H9 (cell line): Measurements from ENCODE around the gene LMCD1. TPM values are rescaled to one million over a fixed set of nuclear protein-coding genes. Genes with fewer than 3 reads are reported as not detected.

Experiments
- DNase-seq: peaks from one replicate; pipeline ENCODE4 v3.0.0-alpha.2; 2017
- H2AFZ ChIP-seq: one replicate; pipeline ENCODE4 v1.6.1; 2013; ENCODE audit warnings: mild to moderate bottlenecking, low read length, control low read depth, moderate library complexity
- H2AK5ac ChIP-seq: 2 replicates; pipeline ENCODE4 v1.6.1; 2013; ENCODE audit warnings: low read length, control low read depth, mixed read lengths; ENCODE audit not compliant: insufficient read length
- H2BK120ac ChIP-seq: one replicate; pipeline ENCODE4 v1.6.1; 2013; ENCODE audit warnings: low read depth, mild to moderate bottlenecking, low read length, control low read depth, inconsistent platforms; ENCODE audit not compliant: poor library complexity, severe bottlenecking
- H2BK12ac ChIP-seq: 2 replicates; pipeline ENCODE4 v1.6.1; 2013; ENCODE audit warnings: low read length, control low read depth, mixed read lengths, low read depth; ENCODE audit not compliant: insufficient read length
- H2BK15ac ChIP-seq: 2 replicates; pipeline ENCODE4 v1.6.1; 2013; ENCODE audit warnings: low read depth, low read length, control low read depth
- H2BK20ac ChIP-seq: one replicate; pipeline ENCODE4 v1.6.1; 2013; ENCODE audit warnings: low read depth, mild to moderate bottlenecking, low read length, control low read depth, inconsistent platforms; ENCODE audit not compliant: poor library complexity, severe bottlenecking
- H2BK5ac ChIP-seq: 2 replicates; pipeline ENCODE4 v1.6.1; 2013; ENCODE audit warnings: low read length, control low read depth, mixed read lengths; ENCODE audit not compliant: insufficient read length
- H3K14ac ChIP-seq: 2 replicates; pipeline ENCODE4 v1.6.1; 2013; ENCODE audit warnings: low read length, control low read depth; ENCODE audit not compliant: insufficient read depth
- H3K18ac ChIP-seq: 2 replicates; pipeline ENCODE4 v1.6.1; 2013; ENCODE audit warnings: low read depth, mild to moderate bottlenecking, mixed read lengths, low read length, control low read depth; ENCODE audit not compliant: insufficient read length
- H3K23ac ChIP-seq: 2 replicates; pipeline ENCODE4 v1.6.1; 2013; ENCODE audit warnings: low read length, control low read depth, mixed read lengths, low read depth; ENCODE audit not compliant: insufficient read length
- H3K23me2 ChIP-seq: 2 replicates; pipeline ENCODE4 v1.6.1; 2013; ENCODE audit warnings: low read depth, mild to moderate bottlenecking, mixed read lengths, low read length, control low read depth; ENCODE audit not compliant: insufficient read length, poor library complexity, severe bottlenecking
- H3K27ac ChIP-seq: 2 replicates; pipeline ENCODE4 v1.5.1; 2013; ENCODE audit warnings: low read length, control low read depth, mixed read lengths, low read depth; ENCODE audit not compliant: insufficient read length
- H3K27me3 ChIP-seq: 2 replicates; pipeline ENCODE4 v1.6.1; 2013; ENCODE audit warnings: low read length, control low read depth, inconsistent platforms; ENCODE audit not compliant: insufficient read depth
- H3K4ac ChIP-seq: 2 replicates; pipeline ENCODE4 v1.6.1; 2013; ENCODE audit warnings: low read depth, mild to moderate bottlenecking, control low read depth, inconsistent platforms, low read length, moderate library complexity
- H3K4me1 ChIP-seq: 2 replicates; pipeline ENCODE4 v1.6.1; 2013; ENCODE audit warnings: low read length, control low read depth, inconsistent platforms; ENCODE audit not compliant: insufficient read depth
- H3K4me2 ChIP-seq: 2 replicates; pipeline ENCODE4 v1.6.1; 2013; ENCODE audit warnings: low read length, control low read depth, mixed read lengths; ENCODE audit not compliant: insufficient read length, insufficient read depth
- H3K56ac ChIP-seq: 2 replicates; pipeline ENCODE4 v1.6.1; 2013; ENCODE audit warnings: low read depth, mild to moderate bottlenecking, mixed read lengths, low read length, control low read depth; ENCODE audit not compliant: insufficient read length
- H3K79me1 ChIP-seq: 2 replicates; pipeline ENCODE4 v1.6.1; 2013; ENCODE audit warnings: low read depth, mild to moderate bottlenecking, moderate library complexity, low read length, control low read depth, inconsistent platforms; ENCODE audit not compliant: insufficient read depth, poor library complexity, severe bottlenecking
- H3K79me2 ChIP-seq: 2 replicates; pipeline ENCODE4 v1.6.1; 2013; ENCODE audit warnings: low read length, control low read depth, inconsistent platforms; ENCODE audit not compliant: insufficient read depth
- H3K9ac ChIP-seq: 2 replicates; pipeline ENCODE4 v1.6.1; 2013; ENCODE audit warnings: low read length, control low read depth, mixed read lengths; ENCODE audit not compliant: insufficient read length; ENCODE audit errors: extremely low read depth
- H3K9me3 ChIP-seq: one replicate; pipeline ENCODE4 v1.6.1; 2013; ENCODE audit warnings: low read depth, low read length, inconsistent platforms; ENCODE audit not compliant: control insufficient read depth
- H3T11ph ChIP-seq: one replicate; pipeline ENCODE4 v1.6.1; 2013; ENCODE audit warnings: mild to moderate bottlenecking, low read length, control low read depth, inconsistent platforms
- H4K20me1 ChIP-seq: one replicate; pipeline ENCODE4 v1.6.1; 2013; ENCODE audit not compliant: control insufficient read depth, insufficient read length, insufficient read depth
- H4K5ac ChIP-seq: 2 replicates; pipeline ENCODE4 v1.6.1; 2013; ENCODE audit warnings: low read depth, mild to moderate bottlenecking, mixed read lengths, low read length, control low read depth; ENCODE audit not compliant: insufficient read length
- H4K8ac ChIP-seq: replicated peaks from 2 replicates; pipeline ENCODE4 v1.6.1; 2013; ENCODE audit warnings: low read length, control low read depth, mixed read lengths, low read depth; ENCODE audit not compliant: insufficient read length
- H4K91ac ChIP-seq: 2 replicates; pipeline ENCODE4 v1.6.1; 2013; ENCODE audit warnings: low read depth, mild to moderate bottlenecking, moderate library complexity, mixed read lengths, low read length, control low read depth; ENCODE audit not compliant: insufficient read length
- H3K27ac Mint-ChIP-seq, 3 experiments: 2 replicates in 2 of 3; 3 replicates in 1 of 3; pipeline ENCODE4 v1.8.0; 2020 to 2021; ENCODE audit warnings: mixed read lengths in 3 of 3, mild to moderate bottlenecking in 1 of 3, moderate library complexity in 1 of 3
- H3K27me3 Mint-ChIP-seq: 2 replicates; pipeline ENCODE4 v1.8.0; 2021; ENCODE audit warnings: low read depth, mild to moderate bottlenecking, moderate library complexity, mixed read lengths
- H3K36me3 Mint-ChIP-seq, 3 experiments: 2 replicates in 2 of 3; 3 replicates in 1 of 3; pipeline ENCODE4 v1.8.0; 2020 to 2021; ENCODE audit warnings: low read depth in 3 of 3, mixed read lengths in 3 of 3; ENCODE audit not compliant: insufficient read depth in 1 of 3
- H3K4me1 Mint-ChIP-seq, 2 experiments: 2 replicates each; pipeline ENCODE4 v1.8.0; 2020; ENCODE audit warnings: mixed read lengths in 2 of 2
- H3K4me3 Mint-ChIP-seq, 2 experiments: 2 replicates in 1 of 2; 3 replicates in 1 of 2; pipeline ENCODE4 v1.8.0; 2020 to 2021; ENCODE audit warnings: mild to moderate bottlenecking in 2 of 2, mixed read lengths in 2 of 2, moderate library complexity in 1 of 2
- H3K9me3 Mint-ChIP-seq, 2 experiments: 2 replicates in 1 of 2; 3 replicates in 1 of 2; pipeline ENCODE4 v1.8.0; 2020; ENCODE audit warnings: mild to moderate bottlenecking in 2 of 2, mixed read lengths in 2 of 2, moderate library complexity in 1 of 2
- CTCF ChIP-seq: fragments of 200-600 bp; sonication (generic); conservative IDR thresholded peaks from 3 replicates; pipeline ENCODE4 v1.8.0; 2021; ENCODE audit warnings: antibody characterized with exemption, mild to moderate bottlenecking
- WGBS: extraction: QIAGEN DNeasy Blood & Tissue Kit; methylation state at CpG from one replicate; pipeline ENCODE4 v1.1.7; 2013; ENCODE audit warnings: missing lambda C conversion rate, low lambda C conversion rate, mixed read lengths; ENCODE audit not compliant: insufficient read length; ENCODE audit errors: extremely low coverage; 5-methylcytosine and 5-hydroxymethylcytosine counted together
- total RNA-seq: library from RNA; stranded (reverse); gene quantifications from 2 replicates; pipeline ENCODE4 v1.2.1, GENCODE V29; 2021

The LMCD1 gene
- total RNA-seq, 1 experiment from 2014 or later, result 19.2 TPM

GRCh38 chr3:8488877-8489276 lies 12.7 kb upstream of the LMCD1 start:
- no peak for DNase-seq
- no peak overlapping the region for H4K5ac ChIP-seq
- H3K27me3 ChIP-seq, result no peaks in the 10 kb centered on the region
- no peak overlapping the region for H2BK5ac ChIP-seq
- Mint-ChIP-seq H3K9me3 (peaks cover 7 to 11% of the 10 kb centered on the region in 2 experiments; a peak in 3 of 5 replicates), H3K4me3 (no peak overlapping the region), H3K36me3 (peaks cover 6 to 42% (median 32%) of the 10 kb centered on the region in 3 experiments; a peak in 6 of 7 replicates), H3K27ac (no peak overlapping the region), H3K27me3 (no peaks in the 10 kb centered on the region), H3K4me1 (peaks cover 26 to 30% of the 10 kb centered on the region in 2 experiments)
- H3K4me1 ChIP-seq, result no peaks in the 10 kb centered on the region
- no peak overlapping the region for H3K14ac ChIP-seq
- H3K18ac ChIP-seq, result no peak overlapping the region
- no peak overlapping the region for H2AK5ac ChIP-seq
- H3K56ac ChIP-seq, result no peak overlapping the region
- no peak overlapping the region for H3K27ac ChIP-seq
- no peaks in the 10 kb centered on the region for H3K79me2 ChIP-seq
- no CpG with 5 or more reads among the region's 5 CpGs for WGBS
- no peak overlapping the region for H4K91ac ChIP-seq
- H3K9ac ChIP-seq, result no peak overlapping the region
- H3K23me2 ChIP-seq, result no peaks in the 10 kb centered on the region
- no peak overlapping the region for H2AFZ ChIP-seq
- no peak overlapping the region for H3K4ac ChIP-seq
- no peak overlapping the region for H2BK20ac ChIP-seq
- no peak overlapping the region for H2BK120ac ChIP-seq
- no peaks in the 10 kb centered on the region for H3K9me3 ChIP-seq
- H3K4me2 ChIP-seq, result no peak overlapping the region
- no peak overlapping the region for H3K23ac ChIP-seq
- no peaks in the 10 kb centered on the region for H4K20me1 ChIP-seq
- no peak overlapping the region for H4K8ac ChIP-seq
- no peak for TF ChIP-seq CTCF
- H3K79me1 ChIP-seq, result no peaks in the 10 kb centered on the region
- no peak overlapping the region for H3T11ph ChIP-seq
- H2BK12ac ChIP-seq, result no peak overlapping the region
- no peak overlapping the region for H2BK15ac ChIP-seq
